ENCODE measurements around the gene COL4A3.

DNA sequence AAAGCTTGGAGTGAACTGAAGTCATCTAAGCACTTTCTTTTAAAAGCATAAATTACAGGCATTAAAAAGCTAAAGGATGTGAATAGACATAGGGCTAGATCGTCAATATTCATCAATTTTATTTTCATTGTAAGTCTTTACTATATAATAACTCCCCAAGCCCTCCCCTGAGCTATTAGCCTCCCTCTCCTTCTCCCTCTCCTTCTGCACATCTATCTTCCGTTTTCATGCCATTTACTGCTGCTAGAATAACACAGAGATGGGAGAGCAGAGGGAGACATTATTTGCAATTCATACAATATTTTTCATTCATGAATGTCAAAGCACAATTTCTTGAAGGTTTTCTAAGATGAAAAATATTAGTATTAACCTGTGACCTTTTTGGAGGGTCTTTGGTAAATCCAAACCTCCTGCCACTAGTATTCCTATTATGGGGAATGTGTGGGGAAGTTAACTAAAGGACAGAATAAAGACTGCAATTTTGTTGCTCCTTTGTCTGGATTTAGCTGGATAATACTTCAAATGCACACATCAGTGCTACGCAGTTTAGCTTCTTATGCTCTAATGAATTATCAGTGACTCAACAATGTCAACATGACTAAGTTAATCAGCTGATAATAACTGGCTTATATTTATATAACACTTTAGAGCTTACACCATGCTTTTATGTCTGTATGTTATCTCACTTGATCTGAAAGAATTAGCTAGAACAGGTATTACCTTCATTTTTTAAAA is 132.4 kb downstream of the COL4A3 start:
- TF ChIP-seq, protein P1, sequence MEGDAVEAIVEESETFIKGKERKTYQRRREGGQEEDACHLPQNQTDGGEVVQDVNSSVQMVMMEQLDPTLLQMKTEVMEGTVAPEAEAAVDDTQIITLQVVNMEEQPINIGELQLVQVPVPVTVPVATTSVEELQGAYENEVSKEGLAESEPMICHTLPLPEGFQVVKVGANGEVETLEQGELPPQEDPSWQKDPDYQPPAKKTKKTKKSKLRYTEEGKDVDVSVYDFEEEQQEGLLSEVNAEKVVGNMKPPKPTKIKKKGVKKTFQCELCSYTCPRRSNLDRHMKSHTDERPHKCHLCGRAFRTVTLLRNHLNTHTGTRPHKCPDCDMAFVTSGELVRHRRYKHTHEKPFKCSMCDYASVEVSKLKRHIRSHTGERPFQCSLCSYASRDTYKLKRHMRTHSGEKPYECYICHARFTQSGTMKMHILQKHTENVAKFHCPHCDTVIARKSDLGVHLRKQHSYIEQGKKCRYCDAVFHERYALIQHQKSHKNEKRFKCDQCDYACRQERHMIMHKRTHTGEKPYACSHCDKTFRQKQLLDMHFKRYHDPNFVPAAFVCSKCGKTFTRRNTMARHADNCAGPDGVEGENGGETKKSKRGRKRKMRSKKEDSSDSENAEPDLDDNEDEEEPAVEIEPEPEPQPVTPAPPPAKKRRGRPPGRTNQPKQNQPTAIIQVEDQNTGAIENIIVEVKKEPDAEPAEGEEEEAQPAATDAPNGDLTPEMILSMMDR (conservative IDR thresholded peaks at IDR 0.05 in 1 of 2, IDR thresholded peaks at IDR 0.05 in 1 of 2; ENCODE audit: extremely low read depth in 1 of 2, insufficient read depth in 1 of 2, low read depth in 1 of 2, low read length in 2 of 2): no peak
- TF ChIP-seq EZH2 (IDR thresholded peaks at IDR 0.05; ENCODE audit: borderline replicate concordance, low read length): no peak
